Heart right ventricle (tissue), 16 donors: ENCODE measurements around the gene P2RY8. TPM values are rescaled to one million over a fixed set of nuclear protein-coding genes. Genes with fewer than 3 reads are reported as not detected.

Experiments used
- ATAC-seq, 8 donors: fragments of 200-7000 bp; cut with Tn5 transposase; one replicate each; pipeline ENCODE4 v1.9.1; 2020; ENCODE audit warnings: mild to moderate bottlenecking in 8 of 8, moderate library complexity in 8 of 8, moderate number of reproducible peaks in 1 of 8
- DNase-seq, 2 donors: peaks; one replicate each; pipeline ENCODE4 v3.0.0-alpha.2; 2020
- H3K27ac ChIP-seq, 10 donors: fragments of 200-600 bp; sonication (generic) in 2 of 10; one replicate each; pipeline versions ENCODE4 v1.5.0 to v1.8.0; 2020 to 2022; ENCODE audit warnings: mild to moderate bottlenecking in 3 of 10
- H3K27me3 ChIP-seq, 7 donors: fragments of 200-600 bp; one replicate each; pipeline ENCODE4 v1.8.0; 2021 to 2022; ENCODE audit warnings: mild to moderate bottlenecking in 2 of 7
- H3K36me3 ChIP-seq, 9 donors: fragments of 200-600 bp; sonication (generic) in 1 of 9; one replicate each; pipeline versions ENCODE4 v1.5.0 to v1.8.0; 2020 to 2022; ENCODE audit warnings: mild to moderate bottlenecking in 2 of 9
- H3K4me1 ChIP-seq, 9 donors: fragments of 200-600 bp; sonication (generic) in 1 of 9; one replicate each; pipeline versions ENCODE4 v1.5.0 to v1.8.0; 2020 to 2022; ENCODE audit warnings: mild to moderate bottlenecking in 4 of 9
- H3K4me3 ChIP-seq, 10 donors: fragments of 200-600 bp; sonication (generic) in 2 of 10; one replicate each; pipeline versions ENCODE4 v1.5.0 to v1.8.0; 2020 to 2022; ENCODE audit warnings: mild to moderate bottlenecking in 7 of 10, moderate library complexity in 2 of 10
- H3K9me3 ChIP-seq, 11 donors: fragments of 200-600 bp in 10 of 11; sonication (generic) in 2 of 11; one replicate each; pipeline versions ENCODE4 v1.5.0 to v1.8.0; 2013 to 2022; ENCODE audit warnings: mild to moderate bottlenecking in 2 of 11, control low read depth in 1 of 11, moderate library complexity in 1 of 11
- CTCF ChIP-seq, 9 donors: fragments of 200-600 bp; sonication (generic) in 2 of 9; IDR thresholded peaks; one replicate each; pipeline versions ENCODE4 v1.5.0 to v1.8.0; 2021 to 2022; ENCODE audit warnings: antibody characterized with exemption in 9 of 9, mild to moderate bottlenecking in 5 of 9, moderate library complexity in 1 of 9
- WGBS, 2 donors: extraction: QIAGEN DNeasy Blood & Tissue Kit; methylation state at CpG; one replicate each; pipeline ENCODE4 v1.1.7; 2013; ENCODE audit warnings: inconsistent platforms in 1 of 2; 5-methylcytosine and 5-hydroxymethylcytosine counted together
- intact Hi-C, 10 donors: fragments of 100-400 bp; cut with DNase I; formaldehyde crosslinking; loops; one replicate each; pipeline versions ENCODE4 v1.11.1 to v1.14.2; 2022
- polyA plus RNA-seq, 2 donors: library from polyadenylated mRNA; stranded (reverse); fragments of 200-250 nt; gene quantifications; one replicate each; pipeline ENCODE4 v1.2.3, GENCODE V29; 2013
- total RNA-seq, 10 donors: library from RNA; stranded (reverse); fragmentation: NEBNext Ultra II Directional in 3 of 10; extraction: Animal tissue kit (Norgen Biotek cat#: 25700) in 3 of 10; gene quantifications; one replicate each; pipeline versions ENCODE4 v1.2.1 to v1.2.4, GENCODE V29; 2021 to 2023
- donor health status: Arrhythmogenic right ventricular cardiomyopathy.
- donor health status: ischemic (EF 13 %, LVEDD 7.1; RV severe dilation, severe dysfunction).
- donor health status: healthy with polysubstance abuse.
- donor health status: DM: no; HTN: yes; CAD: no.
- donor health status: DM: no; HTN: no; CAD: no.
- donor health status: ischemic (EF 25% LVEDD 6.9; RV normal size, moderate dysfunction).
- donor health status: ischemic (EF 25% LVEDD 5.7; RV mildly dilated, moderate dysfunction).
- donor health status: healthy.
- donor health status: DM: yes; HTN: yes; CAD: no.
- donor health status: Ischemic cardiomyopathy.
- donor health status: ischemic (EF 35%, LVEDD 5.7; RV mildly dilated, moderate dysfunction).
- donor health status: nonischemic (EF 11% LVEDD 7.7; RV severe dilation, severe dysfunction).
- donor health status: DM: yes; HTN: yes; CAD: no.
- donor health status: PGD.
- donor health status: ischemic (EF 29% LVEDD 5.4; RV normal size, mild dysfunction).
- donor health status: nonischemic (EF 23%, LVEDD 6.1; RV moderate dilation, normal function).

P2RY8 gene
- total and polyA plus RNA-seq, 12 donors = 1.0 to 6.7 (median 4.0) TPM

GRCh38 chrX:1462110-1462509 lies 74.9 kb downstream of the P2RY8 start:
- H3K27ac ChIP-seq = peak overlapping the region in 8 of 10 donors; percentile 38 to 87 (median 67)
- no peak for TF ChIP-seq CTCF (IDR thresholded peaks at IDR 0.05)

GRCh38 chrX:1455948-1456280 lies 81.1 kb downstream of the P2RY8 start:
- H3K4me3 ChIP-seq = no peak overlapping the region
- no peak overlapping the region for H3K27ac ChIP-seq
- no peaks in the 10 kb centered on the region for H3K36me3 ChIP-seq
- no peaks in the 10 kb centered on the region for H3K9me3 ChIP-seq
- TF ChIP-seq CTCF (IDR thresholded peaks at IDR 0.05) = no peak
- DNase-seq (peak in 1 of 2 donors; percentile 0), ATAC-seq (no peak)
- 71 to 82% methylated on average over 3 of the region's 3 CpGs for WGBS, 2 donors
- H3K4me1 ChIP-seq = peaks cover 5 to 21% (median 12%) of the 10 kb centered on the region in 9 donors
- intact Hi-C loops = loop anchor here in 8 of 10 donors (2.0 to 10.0 kb wide), 10 partner anchors 121 to 1359 kb away; partner anchors contain the start of gene AKAP17A (in 2 of the 8)
- H3K27me3 ChIP-seq = no peaks in the 10 kb centered on the region

More at GRCh38 chrX:1462110-1462509, 74.9 kb downstream of the P2RY8 start:
- intact Hi-C loops = loop anchor here in 1 of 10 donors (2.0 kb wide), 1 partner anchor 25 kb away; no protein-coding TSS in a partner anchor
- ATAC-seq (no peak), DNase-seq (no peak)
- peaks cover 0 to 23% (median 12%) of the 10 kb centered on the region in 7 donors for H3K27me3 ChIP-seq
- H3K9me3 ChIP-seq = no peaks in the 10 kb centered on the region
- peaks cover 0 to 21% (median 0%) of the 10 kb centered on the region in 9 donors for H3K36me3 ChIP-seq
- peaks cover 0 to 28% (median 7%) of the 10 kb centered on the region in 9 donors for H3K4me1 ChIP-seq
- no peak overlapping the region for H3K4me3 ChIP-seq

DNA sequence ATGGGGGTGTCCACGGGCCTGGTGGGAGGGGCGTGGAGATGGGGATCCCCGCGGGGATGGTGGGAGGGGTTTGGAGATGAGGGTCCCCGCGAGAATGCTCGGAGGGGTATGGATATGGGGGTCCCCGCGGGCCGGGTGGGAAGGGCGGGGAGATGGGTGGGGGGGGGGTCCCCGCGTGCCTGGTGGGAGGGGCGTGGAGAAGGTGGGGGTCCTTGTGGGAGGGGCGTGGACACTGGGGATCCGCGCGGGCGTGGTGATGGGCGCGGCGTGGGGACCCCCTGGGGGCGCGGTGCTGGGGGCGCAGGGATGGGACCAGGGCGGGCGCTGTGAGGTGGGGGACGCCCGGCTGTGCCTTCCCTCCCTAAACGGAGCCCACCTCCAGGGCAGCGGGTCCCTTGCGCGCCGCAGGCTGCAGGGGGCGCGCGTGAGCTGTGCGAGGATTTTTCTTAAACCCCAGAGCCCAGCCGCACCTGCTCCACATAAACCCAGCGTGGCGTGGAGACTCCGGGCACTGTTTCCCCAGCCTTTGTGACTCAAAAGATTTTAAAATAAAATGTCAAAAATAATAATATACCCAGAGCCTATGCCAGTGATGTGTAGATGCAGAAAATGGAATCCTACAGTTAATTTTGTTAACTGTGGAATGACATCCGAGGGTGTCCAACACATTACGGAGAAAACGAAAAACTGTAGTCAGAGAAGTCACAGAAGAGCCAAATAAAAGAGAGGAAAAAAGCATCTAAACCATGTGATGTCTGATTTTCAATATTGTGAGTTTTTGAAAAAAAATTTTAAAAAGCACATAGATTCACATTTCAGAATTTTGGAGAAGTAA lies 82.8 kb downstream of the P2RY8 start:
- peaks cover 5 to 24% (median 12%) of the 10 kb centered on the region in 9 donors for H3K4me1 ChIP-seq
- intact Hi-C loops = loop anchor here in 8 of 10 donors (1.0 to 10.0 kb wide), 10 partner anchors 61 to 1361 kb away; partner anchors contain the start of genes SLC25A6 (in 5 of the 8) and AKAP17A (in 4 of the 8)
- H3K27ac ChIP-seq = peak overlapping the region in 8 of 10 donors; percentile 39 to 70 (median 62)
- no peaks in the 10 kb centered on the region for H3K27me3 ChIP-seq
- no peaks in the 10 kb centered on the region for H3K9me3 ChIP-seq
- TF ChIP-seq CTCF (IDR thresholded peaks at IDR 0.05) = peak; percentile 97 to 99 (median 97)
- DNase-seq (peak; percentile 86 to 91), ATAC-seq (peak; percentile 10 to 54 (median 30))
- WGBS, 2 donors = 4 to 6% methylated on average over 33 to 45 of the region's 45 CpGs
- H3K36me3 ChIP-seq = no peaks in the 10 kb centered on the region
- peak overlapping the region in 9 of 10 donors; percentile 32 to 87 (median 60) for H3K4me3 ChIP-seq

GRCh38 chrX:1453395-1453783 lies 83.6 kb downstream of the P2RY8 start:
- no peaks in the 10 kb centered on the region for H3K36me3 ChIP-seq
- no peaks in the 10 kb centered on the region for H3K9me3 ChIP-seq
- no peak for TF ChIP-seq CTCF (IDR thresholded peaks at IDR 0.05)
- peak overlapping the region; percentile 25 to 87 (median 60) for H3K4me3 ChIP-seq
- intact Hi-C loops = loop anchor here in 8 of 10 donors (2.0 to 10.0 kb wide), 7 partner anchors 61 to 1361 kb away; partner anchors contain the start of genes SLC25A6 (in 5 of the 8) and AKAP17A (in 4 of the 8)
- ATAC-seq (peak; percentile 2 to 23 (median 12)), DNase-seq (no peak)
- peak overlapping the region; percentile 73 to 89 (median 84) for H3K27ac ChIP-seq
- no peaks in the 10 kb centered on the region for H3K27me3 ChIP-seq
- 0 to 1% methylated on average over 24 to 34 of the region's 34 CpGs for WGBS, 2 donors
- H3K4me1 ChIP-seq = peaks cover 5 to 24% (median 12%) of the 10 kb centered on the region in 9 donors
